Measurements from ENCODE around the gene CAMK2B. TPM values are rescaled to one million over a fixed set of nuclear protein-coding genes. Genes with fewer than 3 reads are reported as not detected.

CAMK2B gene
- total and polyA plus RNA-seq, 12 donors: 0.25 to 82.3 (median 6.5) TPM; not detected in 2

DNA sequence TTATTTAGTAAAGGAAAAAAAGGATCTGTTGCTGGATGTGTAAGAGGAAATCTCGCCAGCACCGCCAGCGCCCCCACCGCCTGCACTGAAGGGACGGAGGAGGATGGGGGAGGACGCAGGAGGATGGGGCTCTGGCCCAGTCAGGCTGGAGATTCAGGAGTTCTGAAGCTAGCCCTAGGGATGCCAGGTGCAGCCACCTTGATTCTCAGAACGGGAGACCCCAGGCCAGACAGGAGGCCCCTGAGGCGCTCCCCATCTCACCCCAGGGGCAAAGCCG is 1.3 kb downstream of the CAMK2B start:
- TF ChIP-seq, protein P1, sequence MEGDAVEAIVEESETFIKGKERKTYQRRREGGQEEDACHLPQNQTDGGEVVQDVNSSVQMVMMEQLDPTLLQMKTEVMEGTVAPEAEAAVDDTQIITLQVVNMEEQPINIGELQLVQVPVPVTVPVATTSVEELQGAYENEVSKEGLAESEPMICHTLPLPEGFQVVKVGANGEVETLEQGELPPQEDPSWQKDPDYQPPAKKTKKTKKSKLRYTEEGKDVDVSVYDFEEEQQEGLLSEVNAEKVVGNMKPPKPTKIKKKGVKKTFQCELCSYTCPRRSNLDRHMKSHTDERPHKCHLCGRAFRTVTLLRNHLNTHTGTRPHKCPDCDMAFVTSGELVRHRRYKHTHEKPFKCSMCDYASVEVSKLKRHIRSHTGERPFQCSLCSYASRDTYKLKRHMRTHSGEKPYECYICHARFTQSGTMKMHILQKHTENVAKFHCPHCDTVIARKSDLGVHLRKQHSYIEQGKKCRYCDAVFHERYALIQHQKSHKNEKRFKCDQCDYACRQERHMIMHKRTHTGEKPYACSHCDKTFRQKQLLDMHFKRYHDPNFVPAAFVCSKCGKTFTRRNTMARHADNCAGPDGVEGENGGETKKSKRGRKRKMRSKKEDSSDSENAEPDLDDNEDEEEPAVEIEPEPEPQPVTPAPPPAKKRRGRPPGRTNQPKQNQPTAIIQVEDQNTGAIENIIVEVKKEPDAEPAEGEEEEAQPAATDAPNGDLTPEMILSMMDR (IDR thresholded peaks at IDR 0.05): no peak
- TF ChIP-seq POLR2A (IDR thresholded peaks at IDR 0.05): no peak
- peak overlapping the region in 1 of 5 donors; percentile 42 for H3K27ac ChIP-seq

DNA sequence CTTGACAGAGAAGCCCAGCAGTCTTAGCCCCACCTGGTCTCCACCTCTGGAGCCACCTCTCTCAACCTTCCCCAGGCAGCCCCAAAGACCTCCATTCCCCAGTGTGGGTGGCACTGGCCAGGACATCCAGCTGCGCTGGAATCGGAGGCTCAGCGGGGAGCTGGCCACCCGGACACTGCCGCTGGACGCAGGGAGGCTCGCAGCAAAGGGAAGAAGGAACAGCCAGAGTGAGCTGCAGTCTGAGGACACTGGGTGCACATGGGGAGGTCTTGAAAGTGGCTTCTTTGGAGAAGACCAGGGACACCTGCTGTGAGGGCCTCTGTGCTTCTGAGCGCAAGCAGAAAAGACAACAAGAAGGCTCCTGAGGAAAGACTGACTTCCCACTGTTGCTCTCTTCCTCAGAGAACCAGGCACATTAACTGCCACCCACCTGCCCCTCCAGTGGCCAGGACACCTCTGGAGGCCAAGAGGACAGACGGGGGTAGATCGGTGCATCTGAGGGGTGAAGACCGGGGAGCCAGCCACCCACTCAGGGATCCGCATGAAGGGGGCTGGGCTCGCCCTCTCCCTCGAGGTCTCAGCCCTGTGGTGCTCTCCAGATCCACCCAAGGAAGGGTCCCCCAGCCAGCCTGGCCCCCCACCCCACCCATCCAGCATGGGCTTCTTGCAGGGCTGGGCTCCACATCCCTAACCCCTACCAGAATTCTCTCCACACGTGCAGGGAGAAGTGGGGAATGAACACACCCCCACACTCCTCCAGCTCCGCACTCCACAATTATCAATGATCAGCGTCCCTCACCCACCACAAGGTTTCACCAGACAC is 1.8 kb downstream of the CAMK2B start:
- H3K27me3 ChIP-seq: peaks cover 8% of the 10 kb centered on the region
- 85 to 91% (median 88%) methylated on average over 11 to 17 of the region's 17 CpGs for WGBS, 4 donors
- no peaks in the 10 kb centered on the region for H3K36me3 ChIP-seq (replicated peaks in 1 of 2)
- intact Hi-C loops (cut with DNase I): no loop called here
- peak in 1 of 7 donors; percentile 48 for DNase-seq
- no peaks in the 10 kb centered on the region for H3K4me1 ChIP-seq (replicated peaks in 1 of 2)
- no peaks in the 10 kb centered on the region for H3K9me3 ChIP-seq (replicated peaks in 1 of 3)
- H3K27ac ChIP-seq: no peak overlapping the region
- no peak overlapping the region for H3K4me3 ChIP-seq
- TF ChIP-seq POLR2A (IDR thresholded peaks at IDR 0.05): no peak
- TF ChIP-seq, protein P1 (IDR thresholded peaks at IDR 0.05): no peak

More for the DNA sequence above, 1.3 kb downstream of the CAMK2B start:
- intact Hi-C loops (cut with DNase I): no loop called here
- Histone ChIP-seq H3K4me1 (replicated peaks in 1 of 2) (no peaks in the 10 kb centered on the region), H3K4me3 (no peak overlapping the region), H3K27me3 (peaks cover 8% of the 10 kb centered on the region), H3K9me3 (replicated peaks in 1 of 3) (no peaks in the 10 kb centered on the region), H3K36me3 (replicated peaks in 1 of 2) (no peaks in the 10 kb centered on the region)
- peak in 2 of 7 donors; percentile 14 to 64 for DNase-seq
- 34 to 53% (median 39%) methylated on average over 6 to 9 of the region's 9 CpGs for WGBS, 4 donors

DNA sequence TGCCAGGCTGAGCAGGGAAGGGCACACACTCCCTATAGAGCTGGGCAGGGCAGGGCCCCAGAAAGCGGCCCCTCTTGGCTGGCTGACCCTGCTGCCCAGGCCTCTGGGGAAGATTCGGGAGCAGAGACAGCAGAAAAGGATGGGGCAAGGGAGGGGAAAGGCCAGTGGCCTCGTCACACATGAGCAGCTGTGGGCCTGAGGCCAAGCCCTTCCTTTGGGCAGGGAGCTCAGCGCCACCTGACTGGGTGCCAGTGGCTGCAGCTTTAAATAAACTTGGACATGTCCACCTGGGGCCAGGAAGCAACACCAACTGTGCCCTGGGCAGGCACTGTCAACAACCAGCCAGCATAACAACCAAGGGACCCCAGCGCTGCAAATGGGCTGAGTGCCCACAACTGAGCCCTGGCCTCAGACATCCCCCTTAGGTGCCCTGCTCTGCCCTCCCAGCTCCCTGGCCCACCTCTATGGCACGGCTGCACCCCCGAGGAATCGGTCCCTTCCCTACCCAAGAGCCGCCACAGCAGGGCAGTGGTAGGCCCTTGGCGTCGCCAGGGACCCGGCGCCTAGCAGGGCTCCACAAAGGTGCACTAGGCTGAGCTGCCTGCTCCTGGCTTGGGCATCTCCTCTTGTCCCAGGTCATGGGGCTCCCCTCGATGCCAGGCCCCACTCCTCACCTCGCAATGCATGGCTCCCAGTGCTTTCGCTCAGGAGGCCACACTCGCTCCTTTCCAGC is 2.6 kb downstream of the CAMK2B start:
- H3K9me3 ChIP-seq (replicated peaks in 1 of 3): no peaks in the 10 kb centered on the region
- WGBS, 4 donors: 60 to 88% (median 81%) methylated on average over 4 to 17 of the region's 17 CpGs
- H3K4me1 ChIP-seq (replicated peaks in 1 of 2): no peaks in the 10 kb centered on the region
- intact Hi-C loops (cut with DNase I): no loop called here
- H3K27ac ChIP-seq: peak overlapping the region in 1 of 5 donors; percentile 29
- peak in 2 of 7 donors; percentile 18 to 70 for DNase-seq
- no peaks in the 10 kb centered on the region for H3K36me3 ChIP-seq (replicated peaks in 1 of 2)
- TF ChIP-seq POLR2A (IDR thresholded peaks at IDR 0.05): no peak
- TF ChIP-seq, protein P1 (IDR thresholded peaks at IDR 0.05): no peak
- peaks cover 8% of the 10 kb centered on the region for H3K27me3 ChIP-seq
- H3K4me3 ChIP-seq: no peak overlapping the region

DNA sequence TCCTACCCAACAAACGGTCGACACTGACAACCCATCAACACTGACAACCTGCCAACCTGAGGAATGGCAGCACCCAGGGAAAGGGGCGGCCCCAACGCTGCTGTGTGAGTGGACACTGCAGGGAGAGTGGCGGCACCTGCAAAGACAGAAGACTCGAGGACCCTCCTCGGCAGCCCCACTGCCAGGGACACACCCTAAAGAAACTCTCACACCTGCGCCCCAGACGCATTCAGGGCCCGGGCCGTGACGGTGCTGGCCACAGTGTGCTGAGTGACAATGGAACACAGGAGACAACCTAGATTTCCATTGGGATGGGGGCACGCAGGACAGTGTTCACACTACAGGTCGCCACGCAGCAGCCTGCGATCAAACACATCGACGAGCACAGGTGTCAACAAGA is 3.6 kb downstream of the CAMK2B start:
- no peak overlapping the region for H3K27ac ChIP-seq
- no peaks in the 10 kb centered on the region for H3K9me3 ChIP-seq (replicated peaks in 1 of 3)
- 87 to 93% (median 89%) methylated on average over 18 of the region's 18 CpGs for WGBS, 4 donors
- H3K4me3 ChIP-seq: no peak overlapping the region
- H3K27me3 ChIP-seq: peaks cover 8% of the 10 kb centered on the region
- no peak for TF ChIP-seq POLR2A (IDR thresholded peaks at IDR 0.05)
- TF ChIP-seq, protein P1 (IDR thresholded peaks at IDR 0.05): no peak
- H3K36me3 ChIP-seq (replicated peaks in 1 of 2): no peaks in the 10 kb centered on the region
- H3K4me1 ChIP-seq (replicated peaks in 1 of 2): no peaks in the 10 kb centered on the region
- intact Hi-C loops (cut with DNase I): no loop called here
- peak in 2 of 7 donors; percentile 13 to 49 for DNase-seq
